Caco-2 (cell line): ENCODE results near the gene DHX34. TPM values are rescaled to one million over a fixed set of nuclear protein-coding genes. Genes with fewer than 3 reads are reported as not detected.

ENCODE experiments used
- BruUV-seq: library from RNA; stranded (reverse); fragments of 400-500 nt; replicated peaks from 2 replicates; lab custom pipeline; 2021; lab: Mats Ljungman, UMichigan
- CTCF ChIA-PET: fragments of 300-600 bp; sonication (Branson Sonifier 250); formaldehyde crosslinking; loops from one replicate; lab custom pipeline; 2022; ENCODE audit warnings: antibody characterized with exemption; lab: Charles Lee
- POLR2A ChIA-PET: fragments of 300-600 bp; sonication (Branson Sonifier 250); formaldehyde crosslinking; loops from one replicate; lab custom pipeline; 2022; ENCODE audit warnings: antibody characterized with exemption; lab: Charles Lee
- DNase-seq, 2 experiments: peaks; one replicate each; pipeline versions ENCODE4 v3.0.0 to v3.0.0-alpha.2; 2020 to 2022
- H3K27me3 ChIP-seq: replicated peaks from 2 replicates; pipeline ENCODE4 v1.6.0; 2011; ENCODE audit warnings: low read length; ENCODE audit not compliant: control insufficient read depth, insufficient read depth
- H3K36me3 ChIP-seq: 2 replicates; pipeline ENCODE4 v1.5.1; 2011; ENCODE audit warnings: low read length; ENCODE audit not compliant: control insufficient read depth, insufficient read depth
- H3K4me1 ChIP-seq: fragments of 250-450 bp; sonication (Bioruptor Pico); 2 replicates; pipeline ENCODE4 v1.5.1; 2020; ENCODE audit warnings: mild to moderate bottlenecking
- H3K4me3 ChIP-seq: 2 replicates; pipeline ENCODE4 v1.5.1; 2011; ENCODE audit warnings: low read depth, mild to moderate bottlenecking, control low read depth, low read length
- H3K9me3 ChIP-seq: fragments of 250-450 bp; sonication (Bioruptor Pico); 2 replicates; pipeline ENCODE4 v1.5.1; 2020; ENCODE audit warnings: mild to moderate bottlenecking, moderate library complexity
- H3K27ac Mint-ChIP-seq: one replicate; pipeline ENCODE4 v1.8.0; 2022; ENCODE audit warnings: mixed read lengths; ENCODE audit not compliant: unreplicated experiment
- H3K27me3 Mint-ChIP-seq: one replicate; pipeline ENCODE4 v1.8.0; 2022; ENCODE audit warnings: mixed read lengths; ENCODE audit not compliant: insufficient read depth, unreplicated experiment
- H3K36me3 Mint-ChIP-seq: one replicate; pipeline ENCODE4 v1.8.0; 2022; ENCODE audit warnings: mild to moderate bottlenecking, mixed read lengths; ENCODE audit not compliant: insufficient read depth, unreplicated experiment
- H3K4me1 Mint-ChIP-seq: one replicate; pipeline ENCODE4 v1.8.0; 2022; ENCODE audit warnings: low read depth, mixed read lengths; ENCODE audit not compliant: unreplicated experiment
- H3K4me3 Mint-ChIP-seq: one replicate; pipeline ENCODE4 v1.8.0; 2022; ENCODE audit warnings: mild to moderate bottlenecking, moderate library complexity, mixed read lengths; ENCODE audit not compliant: unreplicated experiment
- H3K9me3 Mint-ChIP-seq: one replicate; pipeline ENCODE4 v1.8.0; 2022; ENCODE audit warnings: mixed read lengths; ENCODE audit not compliant: unreplicated experiment
- intact Hi-C: fragments of 100-400 bp; cut with micrococcal nuclease; formaldehyde crosslinking; loops from one replicate; pipeline ENCODE4 v1.10.0; 2022; ENCODE audit not compliant: unreplicated experiment
- total RNA-seq: library from RNA; stranded (reverse); gene quantifications from 2 replicates; pipeline ENCODE4 v1.2.3, GENCODE V29; 2022
- TF ChIP-seq, protein P1 (sequence below), 2 experiments: fragments of 200-600 bp in 1 of 2; IDR thresholded peaks; 1 replicate in 1 of 2; 2 replicates in 1 of 2; pipeline versions ENCODE4 v1.5.1 to v1.8.0; 2011 to 2022; ENCODE audit warnings: antibody characterized with exemption in 1 of 2, control low read depth in 1 of 2, inconsistent platforms in 1 of 2, low read depth in 1 of 2, low read length in 1 of 2, mild to moderate bottlenecking in 1 of 2, moderate library complexity in 1 of 2; ENCODE audit not compliant: insufficient read depth in 1 of 2, severe bottlenecking in 1 of 2, unreplicated experiment in 1 of 2

Gene DHX34
- total RNA-seq, 1 experiment from 2014 or later, result 28.7 TPM

GRCh38 chr19:47309038-47309437, 40.1 kb upstream of the DHX34 start:
- Histone ChIP-seq H3K4me3 (no peak overlapping the region), H3K9me3 (0 out of 2 replicates have a peak, but pooled peaks cover 5% of the 10 kb centered on the region), H3K36me3 (no peaks in the 10 kb centered on the region), H3K27me3 (no peaks in the 10 kb centered on the region), H3K4me1 (no peaks in the 10 kb centered on the region)
- TF ChIP-seq, protein P1, sequence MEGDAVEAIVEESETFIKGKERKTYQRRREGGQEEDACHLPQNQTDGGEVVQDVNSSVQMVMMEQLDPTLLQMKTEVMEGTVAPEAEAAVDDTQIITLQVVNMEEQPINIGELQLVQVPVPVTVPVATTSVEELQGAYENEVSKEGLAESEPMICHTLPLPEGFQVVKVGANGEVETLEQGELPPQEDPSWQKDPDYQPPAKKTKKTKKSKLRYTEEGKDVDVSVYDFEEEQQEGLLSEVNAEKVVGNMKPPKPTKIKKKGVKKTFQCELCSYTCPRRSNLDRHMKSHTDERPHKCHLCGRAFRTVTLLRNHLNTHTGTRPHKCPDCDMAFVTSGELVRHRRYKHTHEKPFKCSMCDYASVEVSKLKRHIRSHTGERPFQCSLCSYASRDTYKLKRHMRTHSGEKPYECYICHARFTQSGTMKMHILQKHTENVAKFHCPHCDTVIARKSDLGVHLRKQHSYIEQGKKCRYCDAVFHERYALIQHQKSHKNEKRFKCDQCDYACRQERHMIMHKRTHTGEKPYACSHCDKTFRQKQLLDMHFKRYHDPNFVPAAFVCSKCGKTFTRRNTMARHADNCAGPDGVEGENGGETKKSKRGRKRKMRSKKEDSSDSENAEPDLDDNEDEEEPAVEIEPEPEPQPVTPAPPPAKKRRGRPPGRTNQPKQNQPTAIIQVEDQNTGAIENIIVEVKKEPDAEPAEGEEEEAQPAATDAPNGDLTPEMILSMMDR (IDR thresholded peaks at IDR 0.05; ENCODE audit: insufficient read depth in 1 of 2, low read depth in 1 of 2, low read length in 1 of 2, severe bottlenecking in 1 of 2, unreplicated experiment in 1 of 2), result no peak
- intact Hi-C loops, result no loop called here
- no TSS peak for BruUV-seq
- Mint-ChIP-seq H3K9me3 (no peaks in the 10 kb centered on the region), H3K27me3 (no peaks in the 10 kb centered on the region), H3K27ac (no peak overlapping the region), H3K4me3 (no peak overlapping the region), H3K36me3 (no peaks in the 10 kb centered on the region), H3K4me1 (peaks cover 12% of the 10 kb centered on the region)
- ChIA-PET POLR2A (interaction anchor here (0.6 kb wide), 1 partner anchor 301 kb away, joined by 3 read pairs; no protein-coding TSS in a partner anchor), CTCF (interaction anchor here (0.6 to 0.9 kb wide), 2 partner anchors 40 to 301 kb away, joined by 3 to 4 read pairs; no protein-coding TSS in a partner anchor)
- no peak for DNase-seq

DNA sequence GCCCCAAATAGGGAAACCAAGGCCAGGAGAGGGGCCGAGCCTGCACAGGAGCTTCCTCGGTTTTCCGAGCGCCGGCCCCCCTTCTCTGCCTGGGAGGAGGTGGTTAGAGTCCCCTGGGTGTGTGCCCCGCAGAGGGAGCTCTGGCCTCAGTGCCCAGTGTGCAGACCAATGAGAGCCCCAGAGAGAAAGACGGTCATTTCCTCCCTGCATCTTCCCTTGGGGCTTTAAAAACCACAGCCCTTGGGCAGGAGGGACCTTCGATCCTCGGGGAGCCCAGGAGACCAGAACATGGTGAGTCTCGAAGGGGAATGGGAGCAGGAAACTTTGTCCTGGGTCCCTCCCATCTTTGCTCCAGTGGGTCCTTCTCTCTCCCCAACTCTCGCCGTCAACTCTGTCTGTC, 39.5 kb upstream of the DHX34 start, which contains the start of gene C5AR1:
C5AR1 (plus strand) TSS at position 254 of the 400 bp plus-strand sequence; CDS start at position 289, 35 bp downstream.
- intact Hi-C loops, result no loop called here
- Histone ChIP-seq H3K4me1 (0 out of 2 replicates have a peak, but pooled peaks cover under 1% of the 10 kb centered on the region), H3K36me3 (no peaks in the 10 kb centered on the region), H3K27me3 (no peaks in the 10 kb centered on the region), H3K9me3 (0 out of 2 replicates have a peak, but pooled peaks cover 5% of the 10 kb centered on the region), H3K4me3 (no peak within 1 kb of the TSS)
- H3K9me3 Mint-ChIP-seq, result no peaks in the 10 kb centered on the region
- TF ChIP-seq, protein P1 (IDR thresholded peaks at IDR 0.05; ENCODE audit: insufficient read depth in 1 of 2, low read depth in 1 of 2, low read length in 1 of 2, severe bottlenecking in 1 of 2, unreplicated experiment in 1 of 2), result no peak
- H3K4me3 Mint-ChIP-seq, result no peak within 1 kb of the TSS
- POLR2A ChIA-PET, result interaction anchor here (0.6 kb wide), 1 partner anchor 300 kb away, joined by 3 read pairs; no protein-coding TSS in a partner anchor
- CTCF ChIA-PET, result interaction anchor here (0.9 kb wide), 1 partner anchor 39 kb away, joined by 4 read pairs; no protein-coding TSS in a partner anchor
- no peaks in the 10 kb centered on the region for H3K36me3 Mint-ChIP-seq
- H3K4me1 Mint-ChIP-seq, result peaks cover 14% of the 10 kb centered on the region
- no peak for DNase-seq
- H3K27ac Mint-ChIP-seq, result no peak within 1 kb of the TSS
- no peaks in the 10 kb centered on the region for H3K27me3 Mint-ChIP-seq
- BruUV-seq, result no TSS peak

GRCh38 chr19:47310323-47310722, 38.8 kb upstream of the DHX34 start:
- POLR2A ChIA-PET, result no interaction called here

More at GRCh38 chr19:47310323-47310722, 38.8 kb upstream of the DHX34 start:
- no peaks in the 10 kb centered on the region for H3K9me3 Mint-ChIP-seq
- H3K4me1 Mint-ChIP-seq, result peaks cover 14% of the 10 kb centered on the region
- H3K4me3 Mint-ChIP-seq, result no peak overlapping the region
- no peak for DNase-seq
- H3K36me3 ChIP-seq, result no peaks in the 10 kb centered on the region
- BruUV-seq, result no TSS peak
- TF ChIP-seq, protein P1 (IDR thresholded peaks at IDR 0.05; ENCODE audit: insufficient read depth in 1 of 2, low read depth in 1 of 2, low read length in 1 of 2, severe bottlenecking in 1 of 2, unreplicated experiment in 1 of 2), result no peak
- 0 out of 2 replicates have a peak, but pooled peaks cover 5% of the 10 kb centered on the region for H3K9me3 ChIP-seq
- H3K4me1 ChIP-seq, result 0 out of 2 replicates have a peak, but pooled peaks cover 6% of the 10 kb centered on the region
- no peaks in the 10 kb centered on the region for H3K27me3 Mint-ChIP-seq
- no peaks in the 10 kb centered on the region for H3K36me3 Mint-ChIP-seq
- intact Hi-C loops, result no loop called here
- CTCF ChIA-PET, result no interaction called here
- no peak overlapping the region for H3K27ac Mint-ChIP-seq
- no peaks in the 10 kb centered on the region for H3K27me3 ChIP-seq
- no peak overlapping the region for H3K4me3 ChIP-seq
